ENCODE measurements around the gene SHFL.
A peak's percentile ranks its signal among the peaks of the same experiment; 100 is the strongest.

Gene SHFL

DNA sequence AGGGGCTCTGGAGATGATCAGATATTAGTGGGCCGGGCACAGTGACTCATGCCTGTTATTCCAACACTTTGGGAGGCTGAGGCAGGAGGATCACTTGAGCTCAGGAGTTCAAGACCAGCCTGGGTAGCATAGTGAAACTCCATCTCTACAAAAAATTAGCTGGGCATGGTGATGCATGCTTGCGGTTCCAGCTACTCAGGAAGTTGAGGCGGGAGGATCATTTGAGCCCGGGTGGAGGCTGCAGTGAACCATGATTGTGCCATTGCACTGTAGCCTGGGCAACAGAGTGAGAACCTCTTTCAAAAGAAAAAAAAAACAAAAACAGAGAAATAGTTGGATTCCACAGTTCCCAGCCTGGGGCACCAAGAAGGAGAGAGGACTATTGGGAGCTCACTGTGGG lies 17.9 kb upstream of the SHFL start:
- Histone ChIP-seq H3K4me3 (ENCODE audit: low read depth, low read length) (no peak overlapping the region), H3K27ac (no peak overlapping the region), H3K36me3 (no peaks in the 10 kb centered on the region), H3K9me3 (ENCODE audit: severe bottlenecking) (no peaks in the 10 kb centered on the region), H3K27me3 (ENCODE audit: insufficient read depth, low read depth, severe bottlenecking) (peaks cover 45% of the 10 kb centered on the region)
- no peak for DNase-seq
- TF ChIP-seq, protein P1, sequence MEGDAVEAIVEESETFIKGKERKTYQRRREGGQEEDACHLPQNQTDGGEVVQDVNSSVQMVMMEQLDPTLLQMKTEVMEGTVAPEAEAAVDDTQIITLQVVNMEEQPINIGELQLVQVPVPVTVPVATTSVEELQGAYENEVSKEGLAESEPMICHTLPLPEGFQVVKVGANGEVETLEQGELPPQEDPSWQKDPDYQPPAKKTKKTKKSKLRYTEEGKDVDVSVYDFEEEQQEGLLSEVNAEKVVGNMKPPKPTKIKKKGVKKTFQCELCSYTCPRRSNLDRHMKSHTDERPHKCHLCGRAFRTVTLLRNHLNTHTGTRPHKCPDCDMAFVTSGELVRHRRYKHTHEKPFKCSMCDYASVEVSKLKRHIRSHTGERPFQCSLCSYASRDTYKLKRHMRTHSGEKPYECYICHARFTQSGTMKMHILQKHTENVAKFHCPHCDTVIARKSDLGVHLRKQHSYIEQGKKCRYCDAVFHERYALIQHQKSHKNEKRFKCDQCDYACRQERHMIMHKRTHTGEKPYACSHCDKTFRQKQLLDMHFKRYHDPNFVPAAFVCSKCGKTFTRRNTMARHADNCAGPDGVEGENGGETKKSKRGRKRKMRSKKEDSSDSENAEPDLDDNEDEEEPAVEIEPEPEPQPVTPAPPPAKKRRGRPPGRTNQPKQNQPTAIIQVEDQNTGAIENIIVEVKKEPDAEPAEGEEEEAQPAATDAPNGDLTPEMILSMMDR (IDR thresholded peaks at IDR 0.05; ENCODE audit: low read depth, low read length), result no peak

DNA sequence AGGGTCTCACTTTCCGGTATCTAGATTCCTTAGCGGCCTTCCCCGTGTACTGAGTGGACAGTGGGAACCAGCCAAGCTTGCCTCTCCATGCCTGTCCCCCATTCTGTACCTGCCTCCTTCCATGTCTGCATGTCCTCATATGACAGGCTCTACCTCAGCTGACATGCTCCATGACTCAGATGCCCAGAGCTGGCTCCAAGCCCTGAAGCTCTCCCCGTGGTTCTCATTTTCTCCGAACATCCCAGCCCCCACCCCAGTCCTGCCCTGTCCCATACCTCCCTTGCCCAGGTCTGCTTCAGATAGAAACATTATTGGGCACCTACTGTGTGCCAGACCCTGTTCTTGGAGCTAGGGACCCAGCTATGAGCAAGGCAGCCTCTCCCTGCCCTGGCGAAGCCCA lies 17.1 kb upstream of the SHFL start:
- Histone ChIP-seq H3K9me3 (ENCODE audit: severe bottlenecking) (peaks cover 2% of the 10 kb centered on the region), H3K4me3 (ENCODE audit: low read depth, low read length) (no peak overlapping the region), H3K36me3 (no peaks in the 10 kb centered on the region), H3K27me3 (ENCODE audit: insufficient read depth, low read depth, severe bottlenecking) (peaks cover 39% of the 10 kb centered on the region), H3K27ac (no peak overlapping the region)
- no peak for DNase-seq
- TF ChIP-seq, protein P1 (IDR thresholded peaks at IDR 0.05; ENCODE audit: low read depth, low read length), result no peak

DNA sequence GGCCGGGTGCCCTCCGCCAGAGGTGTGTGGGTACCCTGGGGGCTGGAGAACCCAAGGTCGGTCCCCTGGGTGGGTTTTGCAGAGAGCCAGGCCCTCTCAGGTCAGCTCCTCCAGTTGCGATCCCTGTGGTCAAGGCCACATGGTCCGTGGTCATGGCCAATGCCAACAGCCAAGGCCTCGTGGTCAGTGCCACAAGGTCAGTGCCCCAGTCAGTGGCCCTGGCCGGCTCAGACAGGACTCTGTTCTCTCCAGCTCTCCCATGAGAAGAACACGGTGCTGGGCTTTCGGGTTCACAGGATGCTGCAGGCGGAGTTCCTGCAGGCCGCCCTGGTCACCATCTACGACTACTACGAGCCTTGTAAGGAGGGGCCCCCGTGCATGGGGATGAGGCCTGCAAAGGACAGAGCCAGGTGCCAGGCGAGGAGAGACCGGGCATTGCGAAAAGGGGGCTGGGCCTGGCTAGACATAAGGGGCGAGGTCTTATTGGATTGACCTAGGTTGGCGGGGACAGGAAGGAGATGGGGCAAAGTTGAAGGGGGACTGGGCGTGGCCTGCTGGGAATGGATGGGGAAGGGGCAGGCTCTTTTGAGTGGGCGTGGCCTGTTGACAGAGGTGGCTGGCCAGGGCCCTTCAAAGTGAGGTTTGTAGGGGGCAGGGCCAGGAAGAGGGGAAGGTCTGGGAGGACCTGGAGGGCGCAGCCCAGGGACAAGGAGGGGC lies 15.2 kb upstream of the SHFL start:
- DNase-seq, result no peak
- TF ChIP-seq, protein P1 (IDR thresholded peaks at IDR 0.05; ENCODE audit: low read depth, low read length), result no peak

DNA sequence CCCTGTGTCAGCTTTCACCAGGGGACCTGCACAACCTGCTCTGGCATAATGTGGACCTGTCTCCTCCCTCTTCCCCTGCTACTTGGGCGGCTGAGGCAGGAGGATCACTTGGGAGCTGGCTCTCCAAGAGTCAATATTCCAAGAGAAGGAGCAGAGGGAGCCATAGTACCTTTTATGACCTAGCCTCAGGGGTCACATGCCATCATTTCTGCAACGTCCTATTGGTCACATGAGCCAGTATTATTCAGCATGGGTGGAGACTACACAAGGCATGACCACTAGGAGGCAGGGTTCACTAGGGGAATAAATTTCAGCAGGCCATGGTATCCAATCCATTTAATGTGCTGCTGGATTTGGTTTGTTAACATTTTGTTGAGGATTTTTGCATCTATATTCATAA lies 12.0 kb upstream of the SHFL start:
- Histone ChIP-seq H3K27me3 (ENCODE audit: insufficient read depth, low read depth, severe bottlenecking) (peaks cover 21% of the 10 kb centered on the region), H3K36me3 (no peaks in the 10 kb centered on the region), H3K4me3 (ENCODE audit: low read depth, low read length) (no peak overlapping the region), H3K27ac (no peak overlapping the region), H3K9me3 (ENCODE audit: severe bottlenecking) (peaks cover 4% of the 10 kb centered on the region)
- TF ChIP-seq, protein P1 (IDR thresholded peaks at IDR 0.05; ENCODE audit: low read depth, low read length), result peak; percentile 58
- peak; percentile 38 for DNase-seq

More for the DNA sequence above, 15.2 kb upstream of the SHFL start:
- Histone ChIP-seq H3K36me3 (no peaks in the 10 kb centered on the region), H3K27ac (no peak overlapping the region), H3K9me3 (ENCODE audit: severe bottlenecking) (peaks cover 4% of the 10 kb centered on the region), H3K4me3 (ENCODE audit: low read depth, low read length) (no peak overlapping the region), H3K27me3 (ENCODE audit: insufficient read depth, low read depth, severe bottlenecking) (peaks cover 29% of the 10 kb centered on the region)

DNA sequence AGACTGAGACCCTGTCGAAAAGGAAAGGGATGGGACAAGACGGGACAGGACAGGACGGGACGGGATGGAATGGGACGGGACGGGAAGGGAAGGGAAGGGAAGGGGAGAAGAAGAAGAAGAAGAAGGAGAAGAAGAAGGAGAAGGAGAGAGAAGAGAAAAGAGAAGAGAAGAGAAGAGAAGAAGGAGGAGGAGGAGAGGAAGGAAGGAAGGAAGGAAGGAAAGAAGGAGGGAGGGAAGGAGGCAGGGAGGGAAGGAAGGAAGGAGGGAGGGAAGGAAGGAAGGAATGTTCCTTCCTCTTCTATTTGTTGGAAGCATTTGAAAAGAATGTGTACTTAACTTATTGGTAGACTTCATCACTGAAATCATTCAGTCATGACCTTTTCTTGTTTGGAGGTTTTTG lies 9.6 kb upstream of the SHFL start:
- TF ChIP-seq, protein P1 (IDR thresholded peaks at IDR 0.05; ENCODE audit: low read depth, low read length), result no peak
- H3K27ac ChIP-seq, result no peak overlapping the region
- H3K9me3 ChIP-seq (ENCODE audit: severe bottlenecking), result peaks cover 4% of the 10 kb centered on the region
- H3K36me3 ChIP-seq, result no peaks in the 10 kb centered on the region
- no peak for DNase-seq
- peaks cover 11% of the 10 kb centered on the region for H3K27me3 ChIP-seq (ENCODE audit: insufficient read depth, low read depth, severe bottlenecking)
- no peak overlapping the region for H3K4me3 ChIP-seq (ENCODE audit: low read depth, low read length)

DNA sequence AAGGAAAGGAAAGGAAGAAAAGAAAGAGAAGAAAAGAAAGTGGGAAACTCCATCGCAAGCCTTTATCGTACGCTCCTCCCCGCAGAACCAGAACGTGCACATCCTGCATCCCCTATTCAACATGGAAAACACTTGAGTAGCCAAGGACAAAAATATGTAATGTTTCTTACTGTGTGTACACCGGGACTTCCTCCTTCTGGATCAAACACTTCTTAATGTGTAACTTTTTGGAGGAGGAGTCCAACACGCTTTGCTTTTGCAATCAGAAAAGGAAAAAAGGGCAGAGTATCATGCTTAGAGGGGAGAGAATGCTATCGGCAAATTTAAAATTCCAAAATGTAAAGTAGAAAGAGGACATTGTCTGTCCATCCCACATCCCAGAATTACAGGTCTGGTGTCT lies 7.8 kb upstream of the SHFL start:
- TF ChIP-seq, protein P1 (IDR thresholded peaks at IDR 0.05; ENCODE audit: low read depth, low read length), result no peak
- no peak overlapping the region for H3K4me3 ChIP-seq (ENCODE audit: low read depth, low read length)
- H3K36me3 ChIP-seq, result no peaks in the 10 kb centered on the region
- peaks cover 4% of the 10 kb centered on the region for H3K9me3 ChIP-seq (ENCODE audit: severe bottlenecking)
- H3K27ac ChIP-seq, result no peak overlapping the region
- no peak for DNase-seq
- peaks cover 11% of the 10 kb centered on the region for H3K27me3 ChIP-seq (ENCODE audit: insufficient read depth, low read depth, severe bottlenecking)

All from WERI-Rb-1 (cell line).